Measurements from ENCODE around the gene SV2B. TPM values are rescaled to one million over a fixed set of nuclear protein-coding genes. Genes with fewer than 3 reads are reported as not detected.

The SV2B gene
- polyA plus RNA-seq, 1 donor (not counting 4 experiments of a cell fraction or from before 2014, with no cell fraction given), result 0.04 TPM

DNA sequence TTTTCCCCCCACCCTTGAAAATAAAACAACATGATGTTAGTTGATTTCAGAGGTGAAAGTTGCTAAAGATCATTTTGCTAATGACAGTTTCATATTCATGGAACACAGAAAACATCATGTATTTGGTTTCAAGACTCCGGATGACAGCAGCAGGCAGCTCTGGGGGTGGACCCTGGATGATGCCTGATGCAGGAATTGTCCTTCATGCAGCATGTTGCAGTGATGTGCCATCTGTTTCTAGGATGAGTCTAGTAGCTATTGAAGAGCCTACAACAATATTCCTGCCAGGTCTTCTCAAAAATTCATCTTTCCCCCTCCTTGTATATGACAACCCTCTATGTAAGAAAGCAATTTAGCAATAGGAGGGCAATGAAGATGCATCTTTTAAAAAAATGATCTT, 108.3 kb downstream of the SV2B start:
- no peaks in the 10 kb centered on the region for H3K9me1 ChIP-seq (ENCODE audit: control insufficient read depth, extremely low read depth, insufficient read depth, low read length)
- dilution Hi-C loops (cut with MboI; ENCODE audit: extremely low pct_ligation_motif_present, low sequenced_read_pairs), result no loop called here
- no peak for TF ChIP-seq EZH2 (IDR thresholded peaks at IDR 0.05; ENCODE audit: low read length)
- TF ChIP-seq, protein P1, sequence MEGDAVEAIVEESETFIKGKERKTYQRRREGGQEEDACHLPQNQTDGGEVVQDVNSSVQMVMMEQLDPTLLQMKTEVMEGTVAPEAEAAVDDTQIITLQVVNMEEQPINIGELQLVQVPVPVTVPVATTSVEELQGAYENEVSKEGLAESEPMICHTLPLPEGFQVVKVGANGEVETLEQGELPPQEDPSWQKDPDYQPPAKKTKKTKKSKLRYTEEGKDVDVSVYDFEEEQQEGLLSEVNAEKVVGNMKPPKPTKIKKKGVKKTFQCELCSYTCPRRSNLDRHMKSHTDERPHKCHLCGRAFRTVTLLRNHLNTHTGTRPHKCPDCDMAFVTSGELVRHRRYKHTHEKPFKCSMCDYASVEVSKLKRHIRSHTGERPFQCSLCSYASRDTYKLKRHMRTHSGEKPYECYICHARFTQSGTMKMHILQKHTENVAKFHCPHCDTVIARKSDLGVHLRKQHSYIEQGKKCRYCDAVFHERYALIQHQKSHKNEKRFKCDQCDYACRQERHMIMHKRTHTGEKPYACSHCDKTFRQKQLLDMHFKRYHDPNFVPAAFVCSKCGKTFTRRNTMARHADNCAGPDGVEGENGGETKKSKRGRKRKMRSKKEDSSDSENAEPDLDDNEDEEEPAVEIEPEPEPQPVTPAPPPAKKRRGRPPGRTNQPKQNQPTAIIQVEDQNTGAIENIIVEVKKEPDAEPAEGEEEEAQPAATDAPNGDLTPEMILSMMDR (optimal IDR thresholded peaks at IDR 0.05 in 1 of 3, IDR thresholded peaks at IDR 0.05 in 1 of 3, conservative IDR thresholded peaks at IDR 0.05 in 1 of 3; ENCODE audit: extremely low read depth in 1 of 3, insufficient read depth in 2 of 3, low read length in 3 of 3), result no peak
- no peak overlapping the region for H3K4me2 ChIP-seq (ENCODE audit: control insufficient read depth, extremely low read depth, insufficient read depth, low read depth, low read length)
- H3K36me3 ChIP-seq (ENCODE audit: control insufficient read depth in 2 of 2, extremely low read depth in 1 of 2, insufficient read depth in 2 of 2, low read length in 2 of 2), result no peaks in the 10 kb centered on the region
- H3K9ac ChIP-seq (ENCODE audit: control insufficient read depth, extremely low read depth, insufficient read depth, low read length), result no peak overlapping the region
- H3K9me3 ChIP-seq (ENCODE audit: control insufficient read depth, low read depth, low read length), result no peaks in the 10 kb centered on the region
- peaks cover 3% of the 10 kb centered on the region for H3K27me3 ChIP-seq (ENCODE audit: control insufficient read depth, extremely low read depth, insufficient read depth, low read length)
- H3K79me2 ChIP-seq (ENCODE audit: control insufficient read depth, insufficient read depth, low read length), result no peaks in the 10 kb centered on the region
- no peaks in the 10 kb centered on the region for H3K4me1 ChIP-seq (ENCODE audit: control insufficient read depth, extremely low read depth, insufficient read depth, low read length)
- no peak overlapping the region for H3K4me3 ChIP-seq (ENCODE audit: control insufficient read depth in 2 of 3, extremely low read depth in 1 of 3, insufficient read depth in 2 of 3, low read depth in 1 of 3, low read length in 3 of 3)
- FAIRE-seq (no peak), DNase-seq (ENCODE audit: low read depth, low spot score) (no peak)
- H3K27ac ChIP-seq (ENCODE audit: control insufficient read depth, insufficient read depth, low read length), result no peak overlapping the region
- no peak overlapping the region for H2AFZ ChIP-seq (ENCODE audit: control insufficient read depth, low read length)
- H4K20me1 ChIP-seq (ENCODE audit: control insufficient read depth, extremely low read depth, insufficient read depth, low read length), result no peaks in the 10 kb centered on the region

DNA sequence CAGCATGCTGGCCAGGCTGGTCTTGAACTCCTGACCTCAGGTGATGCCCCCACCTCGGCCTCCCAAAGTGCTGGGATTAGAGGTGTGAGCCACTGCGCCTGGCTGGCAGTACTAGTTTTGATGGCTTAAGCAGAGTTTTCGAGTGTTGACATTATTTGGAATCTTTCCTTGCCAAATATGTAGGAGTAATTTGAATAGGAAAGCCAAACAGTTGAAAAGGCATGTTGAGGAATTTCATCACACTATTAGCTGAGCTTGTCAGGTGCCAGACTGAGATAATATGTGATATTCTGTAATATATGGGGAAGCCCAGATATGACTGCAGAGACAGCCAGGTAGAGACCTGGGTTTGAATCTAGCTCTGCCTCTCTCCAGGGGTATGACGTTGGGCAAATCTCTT, 109.3 kb downstream of the SV2B start:
- Histone ChIP-seq H3K4me1 (ENCODE audit: control insufficient read depth, extremely low read depth, insufficient read depth, low read length) (no peaks in the 10 kb centered on the region), H2AFZ (ENCODE audit: control insufficient read depth, low read length) (no peak overlapping the region), H3K27ac (ENCODE audit: control insufficient read depth, insufficient read depth, low read length) (no peak overlapping the region), H3K4me2 (ENCODE audit: control insufficient read depth, extremely low read depth, insufficient read depth, low read depth, low read length) (no peak overlapping the region), H3K9ac (ENCODE audit: control insufficient read depth, extremely low read depth, insufficient read depth, low read length) (no peak overlapping the region), H3K36me3 (ENCODE audit: control insufficient read depth in 2 of 2, extremely low read depth in 1 of 2, insufficient read depth in 2 of 2, low read length in 2 of 2) (no peaks in the 10 kb centered on the region), H3K9me1 (ENCODE audit: control insufficient read depth, extremely low read depth, insufficient read depth, low read length) (no peaks in the 10 kb centered on the region), H3K27me3 (ENCODE audit: control insufficient read depth, extremely low read depth, insufficient read depth, low read length) (peaks cover 3% of the 10 kb centered on the region), H3K4me3 (ENCODE audit: control insufficient read depth in 2 of 3, extremely low read depth in 1 of 3, insufficient read depth in 2 of 3, low read depth in 1 of 3, low read length in 3 of 3) (no peak overlapping the region), H3K79me2 (ENCODE audit: control insufficient read depth, insufficient read depth, low read length) (no peaks in the 10 kb centered on the region), H3K9me3 (ENCODE audit: control insufficient read depth, low read depth, low read length) (no peaks in the 10 kb centered on the region), H4K20me1 (ENCODE audit: control insufficient read depth, extremely low read depth, insufficient read depth, low read length) (no peaks in the 10 kb centered on the region)
- dilution Hi-C loops (cut with MboI; ENCODE audit: extremely low pct_ligation_motif_present, low sequenced_read_pairs), result no loop called here
- FAIRE-seq (no peak), DNase-seq (ENCODE audit: low read depth, low spot score) (no peak)
- no peak for TF ChIP-seq EZH2 (IDR thresholded peaks at IDR 0.05; ENCODE audit: low read length)
- TF ChIP-seq, protein P1 (optimal IDR thresholded peaks at IDR 0.05 in 1 of 3, IDR thresholded peaks at IDR 0.05 in 1 of 3, conservative IDR thresholded peaks at IDR 0.05 in 1 of 3; ENCODE audit: extremely low read depth in 1 of 3, insufficient read depth in 2 of 3, low read length in 3 of 3), result no peak
